HG03460 (cell line): ENCODE results near the gene MRPS10.
"Not testable (repeated sequence)": the region's sequence is repeated elsewhere in the genome, so short reads cannot be mapped to it uniquely, and the experiment has no call there.

Experiments used
- ATAC-seq: cut with Tn5 transposase; IDR thresholded peaks from one replicate; pipeline ENCODE4 v1.9.1; 2021; ENCODE audit not compliant: unreplicated experiment

Gene MRPS10

DNA sequence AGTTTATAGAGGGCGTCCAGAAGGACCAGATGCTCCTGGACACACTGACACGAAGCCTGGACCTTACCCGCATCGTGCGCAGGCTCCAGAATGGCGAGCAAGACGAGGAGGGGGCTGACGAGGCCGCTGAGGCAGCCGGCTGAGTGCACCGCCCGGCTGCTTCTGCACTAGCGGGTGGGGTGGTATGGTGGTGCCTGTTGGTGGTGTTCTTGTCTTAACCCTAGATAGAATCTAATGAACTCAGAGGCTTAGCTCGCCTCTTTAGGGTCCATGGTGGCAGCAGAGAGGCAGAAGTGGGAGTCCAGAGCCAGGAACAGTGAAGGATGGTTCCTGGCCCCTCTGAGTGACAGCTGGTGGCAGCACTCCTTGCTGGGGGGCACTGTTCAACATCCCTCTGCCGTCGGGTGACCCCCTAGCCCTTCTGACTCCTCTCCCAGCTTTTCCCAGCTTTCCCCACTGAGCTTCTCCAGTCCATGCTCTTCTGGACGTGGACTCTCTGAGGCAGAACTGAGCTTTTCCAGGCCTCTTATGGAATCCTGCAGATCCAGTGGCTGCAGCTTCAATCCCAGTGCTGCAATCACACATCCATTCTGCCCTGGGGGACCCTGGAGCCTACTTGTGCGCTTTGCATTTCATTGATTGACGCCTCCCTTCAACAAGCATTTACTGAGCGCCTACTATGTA, 38.3 kb downstream of the MRPS10 start:
- no peak for ATAC-seq

DNA sequence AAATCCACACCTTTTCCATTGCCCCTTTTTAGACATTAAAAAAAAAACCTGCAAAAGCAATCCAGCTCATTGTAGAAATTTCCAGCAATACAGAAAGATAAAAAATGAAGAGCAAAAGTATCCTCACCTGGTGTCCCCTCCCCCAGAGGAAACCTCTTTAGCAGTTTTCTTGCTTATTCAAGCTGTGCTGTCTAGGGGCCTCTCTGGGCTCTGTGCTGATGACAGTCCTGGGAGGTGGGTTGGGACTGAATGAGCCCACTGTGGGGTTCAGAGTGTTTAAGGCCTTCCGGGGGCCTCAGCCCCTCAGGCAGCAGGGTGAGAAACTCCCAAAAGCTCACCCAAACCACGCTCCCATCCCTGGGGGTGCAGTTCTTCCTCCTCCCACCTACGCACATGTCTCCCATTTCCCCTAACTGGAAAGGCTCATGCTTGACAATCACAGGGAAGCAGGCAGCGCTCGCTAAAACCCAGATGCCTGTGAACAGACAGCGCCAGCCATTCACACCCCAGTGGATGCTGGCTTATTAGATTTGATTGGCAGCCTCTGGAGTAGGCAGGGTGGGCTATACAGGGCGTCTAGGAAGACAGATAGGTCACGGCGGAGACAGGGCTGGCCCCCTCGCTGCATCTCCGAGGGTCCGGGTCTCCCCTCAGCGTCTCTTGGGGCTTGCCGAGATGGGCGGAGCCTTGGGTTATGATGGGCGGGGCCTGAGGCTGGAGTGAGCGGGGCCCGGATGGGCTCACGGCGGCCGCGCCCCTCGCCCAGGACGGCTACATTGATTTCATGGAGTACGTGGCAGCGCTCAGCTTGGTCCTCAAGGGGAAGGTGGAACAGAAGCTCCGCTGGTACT, 39.9 kb downstream of the MRPS10 start:
- no peak for ATAC-seq

DNA sequence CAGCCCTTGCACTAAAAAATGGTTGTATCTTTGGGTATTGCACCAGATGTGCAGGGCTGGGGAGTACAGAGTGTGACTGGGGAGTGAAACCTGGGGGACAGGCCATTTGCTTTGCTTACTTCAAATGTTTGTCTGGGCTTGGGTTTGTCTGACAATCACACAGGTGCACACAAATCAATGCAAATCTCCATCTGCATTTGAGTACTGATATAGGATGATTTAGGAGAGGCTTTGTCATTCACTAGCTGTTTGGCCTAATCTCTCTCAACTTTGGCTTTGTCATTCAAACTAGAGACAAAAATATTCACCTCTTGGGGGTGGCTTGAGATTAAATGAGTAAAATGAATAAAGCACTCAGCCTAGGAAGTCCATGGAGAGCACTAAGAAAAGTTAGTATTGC, 40.7 kb downstream of the MRPS10 start:
- no peak for ATAC-seq

DNA sequence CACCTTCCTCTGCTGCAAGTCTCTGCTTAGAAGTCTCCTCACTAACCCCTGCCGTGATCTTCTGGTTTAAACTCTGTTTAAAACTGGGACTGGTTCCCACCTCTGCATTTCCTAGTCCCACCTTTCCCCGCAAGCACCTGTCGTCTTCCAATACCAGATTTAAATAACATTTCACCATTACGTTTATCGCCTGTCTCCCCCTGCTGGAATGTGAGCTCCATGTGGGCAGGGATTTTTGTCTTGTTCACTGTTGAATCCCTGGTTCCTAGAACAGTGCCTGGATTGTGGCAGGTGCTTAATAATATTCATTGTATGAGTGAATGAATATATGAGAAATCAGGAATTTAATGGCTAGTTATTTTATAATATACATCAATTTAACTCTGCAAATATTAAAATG, 41.8 kb downstream of the MRPS10 start:
- no peak for ATAC-seq

DNA sequence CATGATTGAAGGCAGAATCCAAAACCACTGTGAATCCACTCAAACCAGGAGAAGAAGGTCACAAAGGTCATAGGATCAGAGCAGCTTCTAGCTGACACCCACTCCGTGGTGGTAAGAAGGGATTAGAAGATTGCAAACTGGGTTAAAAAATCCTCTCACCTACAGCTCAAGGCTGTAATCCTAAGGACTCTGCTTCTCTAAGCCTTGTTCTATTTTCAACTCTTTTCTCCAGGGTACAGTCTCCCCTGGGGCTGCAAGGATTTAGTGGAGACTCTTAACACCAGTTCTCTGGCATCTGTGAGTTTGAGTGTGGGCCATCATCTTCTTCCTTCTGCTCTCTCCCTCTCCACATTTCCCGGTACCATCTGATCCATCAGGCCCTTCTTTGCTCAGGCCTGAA, 44.6 kb downstream of the MRPS10 start, which contains the start of gene GUCA1A:
TSS of gene GUCA1A (plus strand) at position 264 of the 400 bp plus-strand sequence. CDS start 250 bp downstream, outside the sequence.
- no peak for ATAC-seq

DNA sequence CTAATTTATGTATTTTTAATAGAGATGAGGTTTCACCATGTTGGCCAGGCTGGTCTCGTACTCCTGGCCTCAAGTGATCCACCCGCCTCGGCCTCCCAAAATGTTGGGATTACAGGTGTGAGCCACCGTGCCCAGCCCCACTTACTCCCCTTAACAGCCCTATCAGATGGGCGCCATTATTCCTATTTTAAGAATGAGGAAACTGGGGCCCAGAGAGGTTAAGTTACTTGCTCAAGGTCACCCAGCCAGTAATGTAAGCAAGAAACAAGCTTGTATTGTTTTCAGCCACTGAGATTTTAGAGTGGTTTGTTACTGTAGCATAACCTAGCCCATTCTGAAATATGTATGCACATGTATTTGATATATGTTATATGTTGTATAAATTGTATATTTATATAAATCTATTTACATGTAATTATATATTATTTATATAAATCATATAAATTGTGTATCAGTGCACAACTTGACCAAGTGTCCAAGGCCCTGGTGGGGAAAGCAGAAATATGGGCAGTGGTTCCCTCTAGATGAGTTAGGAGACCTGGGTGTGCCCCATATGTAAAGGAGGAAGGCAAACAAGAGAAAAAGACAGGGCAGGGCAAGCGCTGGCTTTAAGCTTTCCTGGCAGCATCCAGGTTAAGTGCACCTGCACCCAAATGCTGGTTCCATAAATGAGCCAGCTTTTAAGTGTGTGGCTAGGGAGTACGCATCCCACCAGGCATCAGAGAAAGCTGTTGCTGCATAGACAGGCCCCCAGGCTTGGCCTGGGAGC, 45.7 kb downstream of the MRPS10 start:
- ATAC-seq = no peak

DNA sequence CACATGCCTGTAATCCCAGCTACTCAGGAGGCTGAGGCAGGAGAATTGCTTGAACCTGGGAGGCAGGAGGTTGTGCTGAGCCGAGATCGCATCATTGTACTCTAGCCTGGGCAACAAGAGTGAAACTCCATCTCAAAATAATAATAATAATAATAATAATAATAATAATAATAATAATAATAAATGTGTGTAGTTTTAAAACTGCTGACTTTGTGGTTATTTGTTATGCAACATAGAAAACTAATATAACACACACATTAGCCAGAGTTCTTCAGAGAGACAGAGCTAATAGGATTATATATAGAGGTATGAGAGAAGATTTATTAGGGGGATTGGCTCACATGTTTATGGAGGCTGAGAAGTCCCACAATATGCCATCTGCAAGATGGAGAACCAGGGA, 47.9 kb downstream of the MRPS10 start:
- not testable (repeated sequence) for ATAC-seq

DNA sequence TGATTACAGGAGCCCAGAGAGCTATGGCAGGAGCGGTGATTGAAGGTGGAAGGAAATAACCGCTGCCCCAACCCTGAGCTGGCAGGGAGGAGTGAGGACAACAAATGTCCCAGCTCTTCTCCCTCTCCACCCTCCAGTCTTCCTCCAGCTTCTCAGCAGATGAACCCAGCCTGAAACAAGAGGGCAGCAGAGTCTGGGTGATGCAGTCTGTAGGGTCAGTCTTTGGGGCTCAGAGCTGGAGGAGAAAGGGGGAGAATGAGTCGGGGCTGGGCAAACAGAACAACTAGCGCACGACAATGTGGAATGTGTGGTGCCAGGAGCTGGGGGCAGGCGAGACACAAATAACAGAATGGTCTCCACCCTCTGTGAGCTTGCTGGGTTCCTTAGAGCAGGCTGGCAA, 49.0 kb downstream of the MRPS10 start:
- no peak for ATAC-seq

DNA sequence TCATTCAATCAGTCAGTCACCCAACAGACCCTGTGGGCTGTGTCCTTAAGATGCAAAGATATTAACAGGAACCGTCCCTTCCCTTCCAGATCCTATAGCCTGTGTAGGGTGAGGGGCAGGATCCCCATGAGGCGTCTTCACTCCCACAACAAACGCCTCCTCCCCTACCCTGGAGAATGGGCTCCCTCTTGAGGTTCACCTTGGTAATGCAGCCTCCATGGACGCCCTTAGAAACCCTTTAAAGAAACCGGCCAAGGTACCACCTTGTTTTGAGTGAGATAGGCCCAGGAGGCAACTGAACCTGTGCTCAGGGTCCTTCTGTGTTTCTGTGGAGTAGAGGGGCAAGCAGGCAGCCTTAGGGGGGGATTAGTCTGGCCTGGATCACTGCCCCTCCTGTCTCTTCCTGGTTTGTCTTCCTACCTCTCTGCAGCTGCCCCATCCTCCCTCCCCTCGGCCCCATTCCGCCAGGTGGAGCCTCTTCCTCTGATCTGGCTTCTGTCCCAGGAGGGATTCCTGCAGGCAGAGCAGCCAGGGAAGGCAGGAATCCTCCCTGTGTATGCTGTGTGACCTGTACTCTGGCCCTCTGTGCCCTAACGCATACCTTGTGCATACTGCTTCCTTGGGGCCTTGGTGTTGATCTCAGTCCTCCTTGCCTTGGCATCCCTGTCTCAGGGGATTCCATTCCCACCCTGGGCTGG, 51.1 kb downstream of the MRPS10 start:
- ATAC-seq = no peak

DNA sequence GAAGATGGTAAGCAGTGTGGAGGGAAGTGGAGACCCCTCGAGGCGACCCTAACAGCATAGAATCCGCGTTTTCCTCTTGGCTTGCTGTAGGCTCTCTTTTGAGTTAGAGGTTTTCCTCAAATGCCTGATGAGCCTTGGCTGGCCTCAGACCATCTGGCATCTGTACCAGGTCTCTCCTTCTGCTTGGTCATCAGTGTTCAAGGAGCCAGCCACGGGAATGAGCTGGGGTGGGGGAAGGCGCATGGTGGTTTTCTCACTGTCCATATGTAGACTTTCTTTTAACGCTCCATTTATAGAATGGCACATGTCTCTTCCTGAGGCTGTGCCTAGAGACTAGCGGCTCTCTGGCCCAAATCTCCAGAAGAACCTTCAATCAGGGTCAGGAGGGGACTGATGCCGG, 52.6 kb downstream of the MRPS10 start:
- ATAC-seq = no peak

DNA sequence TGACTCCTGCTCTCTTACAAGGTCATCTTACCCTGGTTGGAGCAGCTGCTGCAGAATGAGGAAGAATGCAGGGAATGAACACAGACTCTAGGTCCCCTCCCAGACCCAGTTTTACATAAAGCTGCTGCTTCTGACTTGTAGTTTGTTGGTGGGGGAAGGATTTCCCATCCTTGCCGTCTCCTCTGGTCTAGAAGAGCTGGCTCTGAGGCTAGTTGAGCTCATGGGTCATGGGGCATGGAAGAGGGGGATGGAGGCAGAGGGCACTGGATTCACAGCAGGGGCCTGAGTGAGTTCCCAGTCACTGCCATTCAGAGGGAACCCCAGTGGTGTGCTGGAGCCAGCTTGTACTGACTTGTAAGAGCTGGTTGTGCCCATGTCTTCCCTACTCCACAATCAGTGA, 53.7 kb downstream of the MRPS10 start:
- no peak for ATAC-seq

DNA sequence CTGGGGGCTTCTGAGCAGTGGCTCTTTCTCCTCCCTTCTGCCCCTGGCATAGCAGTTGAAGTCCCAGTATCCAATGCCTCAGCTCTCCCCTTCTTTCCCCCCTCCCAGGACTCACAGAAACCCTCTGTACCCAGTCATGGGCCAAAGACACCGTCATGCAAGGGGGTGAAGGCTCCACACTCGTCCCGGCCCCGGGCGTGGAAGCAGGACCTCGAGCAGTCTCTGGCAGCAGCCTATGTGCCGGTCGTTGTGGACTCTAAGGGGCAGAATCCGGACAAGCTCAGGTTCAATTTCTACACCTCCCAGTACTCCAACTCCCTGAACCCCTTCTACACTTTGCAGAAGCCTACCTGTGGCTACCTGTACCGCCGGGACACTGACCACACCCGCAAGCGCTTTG, 54.8 kb downstream of the MRPS10 start:
- ATAC-seq = no peak

DNA sequence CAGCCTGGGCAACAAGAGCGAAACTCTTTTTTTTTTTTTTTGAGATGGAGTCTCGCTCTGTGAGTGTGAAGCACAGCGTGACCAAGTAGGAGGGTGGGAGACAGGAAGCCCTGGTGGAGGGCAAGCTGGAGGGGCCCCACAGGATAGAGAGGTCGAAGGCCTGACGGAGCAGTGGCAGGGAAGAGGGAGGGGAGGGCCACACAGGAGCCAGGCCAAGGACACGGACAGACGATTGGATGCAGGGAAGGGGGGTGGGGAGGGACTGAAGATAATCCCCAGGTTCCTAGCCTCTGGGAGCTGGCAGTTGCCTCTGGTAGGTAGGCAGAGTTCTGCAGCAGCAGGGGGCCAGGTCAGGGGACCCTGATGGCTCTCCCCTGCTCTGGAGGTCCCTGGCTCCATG, 55.3 kb downstream of the MRPS10 start:
- ATAC-seq = no peak

DNA sequence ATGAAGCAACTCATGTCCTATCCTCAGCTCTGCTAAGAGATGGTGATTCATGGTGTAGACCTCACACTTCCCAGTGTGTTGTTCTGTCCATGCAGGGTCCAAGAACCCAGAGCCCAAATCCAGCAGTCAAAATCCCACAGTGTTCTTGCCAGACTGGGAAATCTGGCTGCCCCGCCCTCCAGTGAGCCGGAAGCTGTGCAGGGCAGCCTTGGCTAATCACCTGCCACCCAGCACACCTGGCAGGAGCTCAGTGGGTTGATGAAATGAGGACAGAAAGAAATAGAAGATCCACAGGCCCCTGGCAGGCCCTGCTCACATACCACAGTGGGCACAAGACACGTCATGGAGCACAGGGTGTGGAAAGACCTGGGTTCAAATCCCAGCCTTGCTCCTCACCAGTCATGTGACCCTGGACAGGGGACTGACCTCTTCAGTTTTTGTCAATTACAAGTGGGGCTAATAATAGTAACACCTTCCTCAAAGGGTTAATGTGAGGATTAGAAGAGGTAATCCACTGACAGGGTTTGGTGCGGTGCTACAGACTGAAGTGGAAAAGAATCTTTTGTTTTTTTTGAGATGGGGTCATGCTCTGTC, 58.1 kb downstream of the MRPS10 start:
- ATAC-seq = no peak

DNA sequence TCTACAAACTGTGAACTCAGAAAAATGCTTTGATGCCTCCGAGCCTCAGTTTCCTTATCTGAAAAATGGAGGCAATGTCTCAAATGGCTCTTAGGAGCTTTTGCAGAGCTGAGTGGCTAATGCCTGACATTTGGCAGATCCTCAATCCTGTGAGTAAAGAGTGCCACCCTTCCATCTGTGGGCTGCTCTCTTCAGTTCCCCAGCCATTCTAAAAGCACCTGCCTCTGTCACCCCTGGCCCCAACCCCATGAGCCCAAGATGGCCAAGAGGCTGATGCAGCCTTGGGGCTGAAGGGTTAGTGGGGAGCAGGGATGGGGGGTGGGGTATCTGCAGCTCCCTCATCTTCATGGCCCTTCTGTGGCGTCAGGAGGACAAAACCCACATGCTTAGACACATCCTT, 59.0 kb downstream of the MRPS10 start:
- ATAC-seq = no peak

DNA sequence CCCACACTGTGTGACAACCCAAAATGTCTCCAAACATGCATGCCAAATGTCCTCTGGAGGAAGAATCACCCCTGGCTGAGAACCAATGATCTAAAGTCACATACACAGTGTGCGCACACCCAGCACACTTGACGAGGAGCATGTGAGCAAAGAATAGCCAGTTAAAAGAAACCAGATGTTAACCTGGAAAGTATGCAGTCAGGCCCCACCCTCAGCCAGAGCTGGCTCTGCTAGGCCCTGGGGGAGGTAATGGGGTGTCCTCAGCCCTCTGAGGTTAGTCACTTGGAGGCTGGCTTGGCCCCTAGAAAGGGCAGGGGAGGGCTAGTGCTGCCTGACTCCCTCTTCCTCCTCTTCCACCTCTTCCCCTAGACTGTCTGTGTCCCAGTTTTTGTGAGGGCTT, 59.6 kb downstream of the MRPS10 start:
- no peak for ATAC-seq
